GM12878 (cell line): ENCODE data around the gene PCDHGA2. TPM values are rescaled to one million over a fixed set of nuclear protein-coding genes. Genes with fewer than 3 reads are reported as not detected.

Experiments
- CBX3 ChIP-seq: fragments of 200-600 bp; sonication (generic); IDR thresholded peaks from 2 replicates; pipeline ENCODE4 v1.6.1; 2016; ENCODE audit warnings: low read depth, borderline replicate concordance
- CBX5 ChIP-seq: sonication (generic); IDR thresholded peaks from 2 replicates; pipeline ENCODE4 v1.6.1; 2016; ENCODE audit warnings: low read depth, moderate library complexity, mild to moderate bottlenecking, inconsistent platforms
- MEF2A ChIP-seq: IDR thresholded peaks from 2 replicates; pipeline ENCODE4 v1.6.1; 2011; ENCODE audit warnings: low read depth, mild to moderate bottlenecking, low read length, moderate library complexity; ENCODE audit not compliant: insufficient read depth
- PML ChIP-seq: IDR thresholded peaks from 2 replicates; pipeline ENCODE4 v1.6.1; 2012; ENCODE audit warnings: low read length, inconsistent platforms
- RCOR1 ChIP-seq: conservative IDR thresholded peaks from 2 replicates; pipeline ENCODE4 v1.6.1; 2012; ENCODE audit warnings: low read depth, low read length, improper control_type of control experiment
- ZNF384 ChIP-seq: IDR thresholded peaks from 2 replicates; pipeline ENCODE4 v1.6.1; 2012; ENCODE audit warnings: low read depth, mild to moderate bottlenecking, low read length, improper control_type of control experiment, borderline replicate concordance
- polyA plus RNA-seq, 11 experiments: library from polyadenylated mRNA; depleted of rRNA in 4 of 11; unstranded in 6 of 11; stranded (reverse) in 5 of 11; fragments of >200 nt; fragmentation: Nextera tagmentation in 4 of 11; fragmentation: Illumina TruSeq in 1 of 11; extraction: Ambion mirVana in 4 of 11; extraction: Trizol in 1 of 11; gene quantifications; 1 replicate in 1 of 11; 2 replicates in 10 of 11; pipeline versions ENCODE4 v1.2.1 to v1.2.3, GENCODE V29; 2011 to 2016; ENCODE audit warnings: inconsistent platforms in 2 of 11, missing spikeins in 2 of 11, low read depth in 1 of 11
- total RNA-seq, 4 experiments: library from RNA; depleted of rRNA in 3 of 4; stranded (reverse); fragments of >200 nt in 3 of 4; fragmentation: Illumina TruSeq in 1 of 4; extraction: Trizol in 1 of 4; gene quantifications; 2 replicates each; pipeline versions ENCODE4 v1.2.1 to v1.2.3, GENCODE V29; 2013 to 2021
- TF ChIP-seq, protein P1 (sequence below): fragments of 450-650 bp; IDR thresholded peaks from 2 replicates; pipeline ENCODE4 v1.6.1; 2018; ENCODE audit warnings: mild to moderate bottlenecking, low read depth, moderate library complexity; ENCODE audit not compliant: partially characterized antibody
- TF ChIP-seq, protein P2 (sequence below): fragments of 450-650 bp; formaldehyde crosslinking; IDR thresholded peaks from 2 replicates; pipeline ENCODE4 v1.4.0; 2022; ENCODE audit warnings: mild to moderate bottlenecking, moderate library complexity

PCDHGA2 gene
- total and polyA plus RNA-seq, 10 of the 15 experiments (the other 5 are each of a cell fraction or from before 2014, with no cell fraction given), result 0.03 to 0.11 (median 0.05) TPM; not detected in 4

DNA sequence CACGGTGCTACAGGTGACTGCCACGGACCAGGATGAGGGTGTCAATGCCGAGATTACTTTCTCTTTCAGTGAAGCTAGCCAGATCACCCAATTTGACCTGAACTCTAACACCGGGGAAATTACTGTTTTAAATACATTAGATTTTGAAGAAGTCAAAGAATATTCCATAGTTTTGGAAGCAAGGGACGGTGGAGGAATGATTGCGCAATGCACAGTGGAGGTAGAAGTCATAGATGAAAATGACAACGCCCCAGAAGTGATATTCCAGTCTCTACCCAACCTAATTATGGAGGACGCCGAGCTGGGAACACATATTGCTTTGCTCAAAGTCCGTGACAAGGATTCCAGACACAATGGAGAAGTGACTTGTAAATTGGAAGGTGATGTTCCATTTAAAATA is 50.1 kb downstream of the PCDHGA2 start (continued):
- TF ChIP-seq, protein P1, sequence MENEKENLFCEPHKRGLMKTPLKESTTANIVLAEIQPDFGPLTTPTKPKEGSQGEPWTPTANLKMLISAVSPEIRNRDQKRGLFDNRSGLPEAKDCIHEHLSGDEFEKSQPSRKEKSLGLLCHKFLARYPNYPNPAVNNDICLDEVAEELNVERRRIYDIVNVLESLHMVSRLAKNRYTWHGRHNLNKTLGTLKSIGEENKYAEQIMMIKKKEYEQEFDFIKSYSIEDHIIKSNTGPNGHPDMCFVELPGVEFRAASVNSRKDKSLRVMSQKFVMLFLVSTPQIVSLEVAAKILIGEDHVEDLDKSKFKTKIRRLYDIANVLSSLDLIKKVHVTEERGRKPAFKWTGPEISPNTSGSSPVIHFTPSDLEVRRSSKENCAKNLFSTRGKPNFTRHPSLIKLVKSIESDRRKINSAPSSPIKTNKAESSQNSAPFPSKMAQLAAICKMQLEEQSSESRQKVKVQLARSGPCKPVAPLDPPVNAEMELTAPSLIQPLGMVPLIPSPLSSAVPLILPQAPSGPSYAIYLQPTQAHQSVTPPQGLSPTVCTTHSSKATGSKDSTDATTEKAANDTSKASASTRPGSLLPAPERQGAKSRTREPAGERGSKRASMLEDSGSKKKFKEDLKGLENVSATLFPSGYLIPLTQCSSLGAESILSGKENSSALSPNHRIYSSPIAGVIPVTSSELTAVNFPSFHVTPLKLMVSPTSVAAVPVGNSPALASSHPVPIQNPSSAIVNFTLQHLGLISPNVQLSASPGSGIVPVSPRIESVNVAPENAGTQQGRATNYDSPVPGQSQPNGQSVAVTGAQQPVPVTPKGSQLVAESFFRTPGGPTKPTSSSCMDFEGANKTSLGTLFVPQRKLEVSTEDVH, result no peak
- TF ChIP-seq CBX3, result no peak
- no peak for TF ChIP-seq MEF2A
- no peak for TF ChIP-seq CBX5
- no peak for TF ChIP-seq PML
- no peak for TF ChIP-seq RCOR1
- no peak for TF ChIP-seq ZNF384
- TF ChIP-seq, protein P2, sequence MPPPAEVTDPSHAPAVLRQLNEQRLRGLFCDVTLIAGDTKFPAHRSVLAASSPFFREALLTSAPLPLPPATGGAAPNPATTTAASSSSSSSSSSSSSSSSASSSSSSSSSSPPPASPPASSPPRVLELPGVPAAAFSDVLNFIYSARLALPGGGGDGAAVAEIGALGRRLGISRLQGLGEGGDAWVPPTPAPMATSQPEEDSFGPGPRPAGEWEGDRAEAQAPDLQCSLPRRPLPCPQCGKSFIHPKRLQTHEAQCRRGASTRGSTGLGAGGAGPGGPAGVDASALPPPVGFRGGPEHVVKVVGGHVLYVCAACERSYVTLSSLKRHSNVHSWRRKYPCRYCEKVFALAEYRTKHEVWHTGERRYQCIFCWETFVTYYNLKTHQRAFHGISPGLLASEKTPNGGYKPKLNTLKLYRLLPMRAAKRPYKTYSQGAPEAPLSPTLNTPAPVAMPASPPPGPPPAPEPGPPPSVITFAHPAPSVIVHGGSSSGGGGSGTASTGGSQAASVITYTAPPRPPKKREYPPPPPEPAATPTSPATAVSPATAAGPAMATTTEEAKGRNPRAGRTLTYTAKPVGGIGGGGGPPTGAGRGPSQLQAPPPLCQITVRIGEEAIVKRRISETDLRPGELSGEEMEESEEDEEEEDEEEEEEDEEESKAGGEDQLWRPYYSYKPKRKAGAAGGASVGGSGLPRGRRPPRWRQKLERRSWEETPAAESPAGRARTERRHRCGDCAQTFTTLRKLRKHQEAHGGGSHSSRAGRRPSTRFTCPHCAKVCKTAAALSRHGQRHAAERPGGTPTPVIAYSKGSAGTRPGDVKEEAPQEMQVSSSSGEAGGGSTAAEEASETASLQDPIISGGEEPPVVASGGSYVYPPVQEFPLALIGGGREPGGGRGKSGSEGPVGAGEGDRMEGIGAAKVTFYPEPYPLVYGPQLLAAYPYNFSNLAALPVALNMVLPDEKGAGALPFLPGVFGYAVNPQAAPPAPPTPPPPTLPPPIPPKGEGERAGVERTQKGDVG, result no peak
- TF ChIP-seq, all 136 proteins: peak for 0
